K562 (cell line): Measurements from ENCODE around the gene TCF12. TPM values are rescaled to one million over a fixed set of nuclear protein-coding genes. Genes with fewer than 3 reads are reported as not detected.
A peak's percentile ranks its signal among the peaks of the same experiment; 100 is the strongest.

Experiments used
- CEBPB ChIP-seq: fragments of 450-650 bp; IDR thresholded peaks from 2 replicates; pipeline ENCODE4 v1.6.1; 2016; ENCODE audit warnings: missing genetic modification characterization, missing compliant biosample characterization
- DIDO1 ChIP-seq: fragments of 450-650 bp; IDR thresholded peaks from 2 replicates; pipeline ENCODE4 v1.6.1; 2016; ENCODE audit warnings: low read depth, missing biosample characterization, missing genetic modification characterization
- FOSL1 ChIP-seq: fragments of 200-800 bp; sonication (Bioruptor generic); conservative IDR thresholded peaks from 2 replicates; pipeline ENCODE4 v1.6.1; 2016; ENCODE audit warnings: missing genetic modification characterization, missing compliant biosample characterization
- HMG20B ChIP-seq: fragments of 250-450 bp; sonication (Bioruptor Pico); IDR thresholded peaks from 2 replicates; pipeline ENCODE4 v1.5.0; 2021; ENCODE audit warnings: mild to moderate bottlenecking
- KLF10 ChIP-seq: fragments of 250-450 bp; sonication (Bioruptor Pico); IDR thresholded peaks from 2 replicates; pipeline ENCODE4 v1.6.1; 2021; ENCODE audit warnings: matching md5 sums
- MAFK ChIP-seq: IDR thresholded peaks from 2 replicates; pipeline ENCODE4 v1.6.1; 2011; ENCODE audit warnings: low read length, improper control_type of control experiment
- MTF1 ChIP-seq: fragments of 250-450 bp; sonication (Bioruptor Pico); IDR thresholded peaks from 2 replicates; pipeline ENCODE4 v1.9.0; 2021; ENCODE audit warnings: moderate library complexity, mild to moderate bottlenecking, inconsistent platforms, borderline replicate concordance
- RFX7 ChIP-seq: fragments of 250-450 bp; sonication (Bioruptor Pico); IDR thresholded peaks from 2 replicates; pipeline ENCODE4 v1.5.1; 2021; ENCODE audit warnings: mild to moderate bottlenecking
- U2AF2 ChIP-seq: fragments of 200-400 bp; formaldehyde crosslinking; optimal IDR thresholded peaks from 2 replicates; pipeline ENCODE3; 2017; ENCODE audit warnings: low read depth, mild to moderate bottlenecking, low read length
- ZNF316 ChIP-seq: fragments of 450-650 bp; IDR thresholded peaks from 2 replicates; pipeline ENCODE4 v1.6.1; 2016
- ZNF699 ChIP-seq: fragments of 250-450 bp; sonication (Bioruptor Pico); IDR thresholded peaks from 2 replicates; pipeline ENCODE4 v1.8.0; 2021; ENCODE audit warnings: mild to moderate bottlenecking, moderate library complexity; ENCODE audit not compliant: insufficient replicate concordance
- ZNF785 ChIP-seq: fragments of 250-450 bp; sonication (Bioruptor Pico); IDR thresholded peaks from 2 replicates; pipeline ENCODE4 v1.4.0; 2020; ENCODE audit warnings: mild to moderate bottlenecking
- polyA plus RNA-seq, 8 experiments: library from polyadenylated mRNA; depleted of rRNA in 4 of 8; stranded (reverse) in 5 of 8; unstranded in 3 of 8; fragments of >200 nt; fragmentation: Nextera tagmentation in 2 of 8; fragmentation: Illumina TruSeq in 1 of 8; extraction: Ambion mirVana in 2 of 8; extraction: Trizol in 1 of 8; gene quantifications; 2 replicates each; pipeline versions ENCODE4 v1.2.1 to v1.2.3, GENCODE V29; 2011 to 2014; ENCODE audit warnings: inconsistent platforms in 1 of 8, missing spikeins in 1 of 8
- total RNA-seq, 7 experiments: library from RNA; depleted of rRNA in 6 of 7; stranded (reverse); fragments of >200 nt in 6 of 7; fragmentation: Illumina TruSeq in 2 of 7; extraction: Trizol in 2 of 7; gene quantifications; 2 replicates each; pipeline versions ENCODE4 v1.2.1 to v1.2.3, GENCODE V29; 2011 to 2021; ENCODE audit warnings: low replicate concordance in 1 of 7
- TF ChIP-seq, protein P1 (sequence below): fragments of 450-650 bp; formaldehyde crosslinking; IDR thresholded peaks from 2 replicates; pipeline ENCODE4 v1.4.0; 2020; ENCODE audit warnings: mild to moderate bottlenecking, moderate library complexity
- TF ChIP-seq, protein P2 (sequence below): fragments of 250-450 bp; sonication (Bioruptor Pico); IDR thresholded peaks from 2 replicates; pipeline ENCODE4 v1.8.0; 2022; ENCODE audit warnings: moderate library complexity, mild to moderate bottlenecking, inconsistent platforms
- TF ChIP-seq, protein P3 (sequence below): fragments of 250-450 bp; sonication (Bioruptor Pico); IDR thresholded peaks from 2 replicates; pipeline ENCODE4 v1.8.0; 2021; ENCODE audit warnings: moderate library complexity, mild to moderate bottlenecking, inconsistent platforms
- TF ChIP-seq, protein P4 (sequence below), 2 experiments: fragments of 250-450 bp in 1 of 2; fragments of 450-650 bp in 1 of 2; sonication (Bioruptor Pico) in 1 of 2; IDR thresholded peaks; 2 replicates each; pipeline versions ENCODE4 v1.6.1 to v1.8.0; 2016 to 2021; ENCODE audit warnings: mild to moderate bottlenecking in 2 of 2, moderate library complexity in 2 of 2, missing compliant biosample characterization in 1 of 2, missing genetic modification characterization in 1 of 2

Gene TCF12
- total and polyA plus RNA-seq, 9 of the 15 experiments (the other 6 are each of a cell fraction or from before 2014, with no cell fraction given): 10.5 to 132 (median 52.9) TPM

DNA sequence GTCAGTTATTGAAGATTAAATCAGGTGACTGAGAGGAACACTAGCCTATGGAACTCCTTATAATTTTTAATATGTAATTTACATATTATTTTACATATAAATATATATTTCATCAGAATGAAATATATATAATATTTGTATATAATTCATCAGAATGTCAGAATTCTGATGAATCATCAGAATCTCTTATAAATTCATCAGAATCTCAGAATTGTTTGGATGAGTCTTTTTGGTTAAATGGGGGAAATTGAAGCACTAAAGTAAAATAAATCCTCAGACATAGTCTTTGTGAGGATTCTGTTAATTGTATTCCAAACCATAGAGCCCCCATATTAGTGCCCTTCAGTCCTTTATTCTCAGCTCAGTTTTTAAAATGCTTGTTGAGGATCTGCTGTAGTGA, 15.4 kb downstream of the TCF12 start (continued):
- no peak for TF ChIP-seq ZNF699
- no peak for TF ChIP-seq U2AF2
- TF ChIP-seq FOSL1 (tag): no peak
- TF ChIP-seq DIDO1 (tag): no peak
- TF ChIP-seq RFX7 (CRISPR knock-in tag): no peak
- TF ChIP-seq, protein P1, sequence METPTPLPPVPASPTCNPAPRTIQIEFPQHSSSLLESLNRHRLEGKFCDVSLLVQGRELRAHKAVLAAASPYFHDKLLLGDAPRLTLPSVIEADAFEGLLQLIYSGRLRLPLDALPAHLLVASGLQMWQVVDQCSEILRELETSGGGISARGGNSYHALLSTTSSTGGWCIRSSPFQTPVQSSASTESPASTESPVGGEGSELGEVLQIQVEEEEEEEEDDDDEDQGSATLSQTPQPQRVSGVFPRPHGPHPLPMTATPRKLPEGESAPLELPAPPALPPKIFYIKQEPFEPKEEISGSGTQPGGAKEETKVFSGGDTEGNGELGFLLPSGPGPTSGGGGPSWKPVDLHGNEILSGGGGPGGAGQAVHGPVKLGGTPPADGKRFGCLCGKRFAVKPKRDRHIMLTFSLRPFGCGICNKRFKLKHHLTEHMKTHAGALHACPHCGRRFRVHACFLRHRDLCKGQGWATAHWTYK (CRISPR knock-in tag): no peak
- TF ChIP-seq HMG20B: no peak
- TF ChIP-seq, protein P2, sequence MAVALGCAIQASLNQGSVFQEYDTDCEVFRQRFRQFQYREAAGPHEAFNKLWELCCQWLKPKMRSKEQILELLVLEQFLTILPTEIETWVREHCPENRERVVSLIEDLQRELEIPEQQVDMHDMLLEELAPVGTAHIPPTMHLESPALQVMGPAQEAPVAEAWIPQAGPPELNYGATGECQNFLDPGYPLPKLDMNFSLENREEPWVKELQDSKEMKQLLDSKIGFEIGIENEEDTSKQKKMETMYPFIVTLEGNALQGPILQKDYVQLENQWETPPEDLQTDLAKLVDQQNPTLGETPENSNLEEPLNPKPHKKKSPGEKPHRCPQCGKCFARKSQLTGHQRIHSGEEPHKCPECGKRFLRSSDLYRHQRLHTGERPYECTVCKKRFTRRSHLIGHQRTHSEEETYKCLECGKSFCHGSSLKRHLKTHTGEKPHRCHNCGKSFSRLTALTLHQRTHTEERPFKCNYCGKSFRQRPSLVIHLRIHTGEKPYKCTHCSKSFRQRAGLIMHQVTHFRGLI (CRISPR knock-in tag): no peak
- TF ChIP-seq KLF10: no peak
- peak; percentile 91 for TF ChIP-seq ZNF316
- TF ChIP-seq, protein P3, sequence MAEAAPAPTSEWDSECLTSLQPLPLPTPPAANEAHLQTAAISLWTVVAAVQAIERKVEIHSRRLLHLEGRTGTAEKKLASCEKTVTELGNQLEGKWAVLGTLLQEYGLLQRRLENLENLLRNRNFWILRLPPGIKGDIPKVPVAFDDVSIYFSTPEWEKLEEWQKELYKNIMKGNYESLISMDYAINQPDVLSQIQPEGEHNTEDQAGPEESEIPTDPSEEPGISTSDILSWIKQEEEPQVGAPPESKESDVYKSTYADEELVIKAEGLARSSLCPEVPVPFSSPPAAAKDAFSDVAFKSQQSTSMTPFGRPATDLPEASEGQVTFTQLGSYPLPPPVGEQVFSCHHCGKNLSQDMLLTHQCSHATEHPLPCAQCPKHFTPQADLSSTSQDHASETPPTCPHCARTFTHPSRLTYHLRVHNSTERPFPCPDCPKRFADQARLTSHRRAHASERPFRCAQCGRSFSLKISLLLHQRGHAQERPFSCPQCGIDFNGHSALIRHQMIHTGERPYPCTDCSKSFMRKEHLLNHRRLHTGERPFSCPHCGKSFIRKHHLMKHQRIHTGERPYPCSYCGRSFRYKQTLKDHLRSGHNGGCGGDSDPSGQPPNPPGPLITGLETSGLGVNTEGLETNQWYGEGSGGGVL (CRISPR knock-in tag): no peak
- no peak for TF ChIP-seq MTF1 (CRISPR knock-in tag)
- TF ChIP-seq CEBPB (tag): no peak
- TF ChIP-seq, protein P4, sequence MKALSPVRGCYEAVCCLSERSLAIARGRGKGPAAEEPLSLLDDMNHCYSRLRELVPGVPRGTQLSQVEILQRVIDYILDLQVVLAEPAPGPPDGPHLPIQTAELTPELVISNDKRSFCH (CRISPR knock-in tag; IDR thresholded peaks at IDR 0.05): no peak
- TF ChIP-seq, protein P4 (tag; IDR thresholded peaks at IDR 0.05): no peak
- TF ChIP-seq MAFK: peak; percentile 39; the same call in 1 of the 2 replicates
- TF ChIP-seq ZNF785 (CRISPR knock-in tag): no peak
